Stomach (tissue), 9 donors: ENCODE measurements around the gene RTN4R. TPM values are rescaled to one million over a fixed set of nuclear protein-coding genes. Genes with fewer than 3 reads are reported as not detected.

Source experiments
- DNase-seq, 2 donors: peaks; one replicate each; pipeline versions ENCODE4 v3.0.0 to v3.0.0-alpha.2; 2013 to 2019
- H3K27ac ChIP-seq, 5 donors: fragments of 200-600 bp in 4 of 5; sonication (generic) in 4 of 5; one replicate each; pipeline ENCODE4 v1.5.1; 2013 to 2019; ENCODE audit warnings: mild to moderate bottlenecking in 1 of 5, moderate library complexity in 1 of 5
- H3K27me3 ChIP-seq, 3 donors: fragments of 200-600 bp; sonication (generic); one replicate each; pipeline ENCODE4 v1.5.1; 2017 to 2019; ENCODE audit warnings: mixed run types in 1 of 3
- H3K36me3 ChIP-seq, 4 donors: fragments of 200-600 bp; sonication (generic); 1 replicate in 3 of 4; 2 replicates in 1 of 4; pipeline ENCODE4 v1.5.1; 2016 to 2019
- H3K4me1 ChIP-seq, 4 donors: fragments of 200-600 bp; sonication (generic); one replicate each; pipeline ENCODE4 v1.5.1; 2016 to 2019
- H3K4me3 ChIP-seq, 4 donors: fragments of 200-600 bp; sonication (generic) in 3 of 4; one replicate each; pipeline ENCODE4 v1.5.1; 2016 to 2019; ENCODE audit warnings: mild to moderate bottlenecking in 1 of 4
- H3K9me3 ChIP-seq, 4 donors: fragments of 200-600 bp; sonication (generic); one replicate each; pipeline ENCODE4 v1.5.1; 2016 to 2019
- EP300 ChIP-seq: sonication (generic); formaldehyde crosslinking; IDR thresholded peaks from one replicate; pipeline ENCODE4 v1.6.1; 2017; ENCODE audit warnings: antibody characterized with exemption
- POLR2A ChIP-seq, 4 donors: fragments of 450-650 bp; IDR thresholded peaks; one replicate each; pipeline ENCODE4 v1.6.1; 2016; ENCODE audit warnings: antibody characterized with exemption in 4 of 4, control low read depth in 2 of 4, mild to moderate bottlenecking in 1 of 4, moderate library complexity in 1 of 4
- POLR2AphosphoS5 ChIP-seq, 3 donors: sonication (generic); formaldehyde crosslinking; IDR thresholded peaks; one replicate each; pipeline ENCODE4 v1.6.1; 2016; ENCODE audit warnings: antibody characterized with exemption in 3 of 3
- WGBS, 5 donors: extraction: QIAGEN DNeasy Blood & Tissue Kit in 3 of 5; methylation state at CpG; one replicate each; pipeline versions ENCODE4 v1.1.5 to v1.1.7; 2013 to 2018; 5-methylcytosine and 5-hydroxymethylcytosine counted together
- intact Hi-C: fragments of 100-400 bp; cut with DNase I; formaldehyde crosslinking; loops from one replicate; pipeline ENCODE4 v1.15.1; 2023; ENCODE audit warnings: low total_unique reads
- polyA plus RNA-seq, 3 donors: library from polyadenylated mRNA; stranded (reverse); fragments of 200-250 nt; gene quantifications; one replicate each; pipeline ENCODE4 v1.2.3, GENCODE V29; 2013
- total RNA-seq, 5 donors: library from RNA; depleted of rRNA; stranded (reverse); fragments of >200 nt; gene quantifications; one replicate each; pipeline versions ENCODE4 v1.1.0 to v1.2.3, GENCODE V29; 2014 to 2016
- TF ChIP-seq, protein P1 (sequence below), 7 experiments: fragments of 450-650 bp in 4 of 7; fragments of 200-600 bp in 3 of 7; sonication (generic) in 3 of 7; IDR thresholded peaks; one replicate each; pipeline ENCODE4 v1.5.1; 2016 to 2019; ENCODE audit warnings: antibody characterized with exemption in 7 of 7, control low read depth in 2 of 7, mild to moderate bottlenecking in 1 of 7
- donor health status: healthy with polysubstance abuse.
- donor health status: Bipolar disorder and iron deficiency.
- donor health status: healthy.

RTN4R gene
- total and polyA plus RNA-seq, 8 donors = 0.92 to 2.2 (median 1.7) TPM; not detected in 3

- intact Hi-C loops = no loop called here
- Histone ChIP-seq H3K36me3 (no peaks in the 10 kb centered on the region), H3K4me1 (peaks cover 6 to 9% (median 7%) of the 10 kb centered on the region in 4 donors), H3K9me3 (no peaks in the 10 kb centered on the region), H3K27me3 (peaks cover 0 to 9% (median 6%) of the 10 kb centered on the region in 3 donors), H3K27ac (no peak overlapping the region), H3K4me3 (no peak overlapping the region)
- WGBS, 5 donors = 67 to 82% (median 79%) methylated on average over 6 to 7 of the region's 7 CpGs
- DNase-seq = no peak
- TF ChIP-seq EP300 (no peak), POLR2AphosphoS5 (IDR thresholded peaks at IDR 0.05) (no peak), POLR2A (IDR thresholded peaks at IDR 0.05) (no peak)
- TF ChIP-seq, protein P1, sequence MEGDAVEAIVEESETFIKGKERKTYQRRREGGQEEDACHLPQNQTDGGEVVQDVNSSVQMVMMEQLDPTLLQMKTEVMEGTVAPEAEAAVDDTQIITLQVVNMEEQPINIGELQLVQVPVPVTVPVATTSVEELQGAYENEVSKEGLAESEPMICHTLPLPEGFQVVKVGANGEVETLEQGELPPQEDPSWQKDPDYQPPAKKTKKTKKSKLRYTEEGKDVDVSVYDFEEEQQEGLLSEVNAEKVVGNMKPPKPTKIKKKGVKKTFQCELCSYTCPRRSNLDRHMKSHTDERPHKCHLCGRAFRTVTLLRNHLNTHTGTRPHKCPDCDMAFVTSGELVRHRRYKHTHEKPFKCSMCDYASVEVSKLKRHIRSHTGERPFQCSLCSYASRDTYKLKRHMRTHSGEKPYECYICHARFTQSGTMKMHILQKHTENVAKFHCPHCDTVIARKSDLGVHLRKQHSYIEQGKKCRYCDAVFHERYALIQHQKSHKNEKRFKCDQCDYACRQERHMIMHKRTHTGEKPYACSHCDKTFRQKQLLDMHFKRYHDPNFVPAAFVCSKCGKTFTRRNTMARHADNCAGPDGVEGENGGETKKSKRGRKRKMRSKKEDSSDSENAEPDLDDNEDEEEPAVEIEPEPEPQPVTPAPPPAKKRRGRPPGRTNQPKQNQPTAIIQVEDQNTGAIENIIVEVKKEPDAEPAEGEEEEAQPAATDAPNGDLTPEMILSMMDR (IDR thresholded peaks at IDR 0.05) = no peak
These were observed 5.5 kb downstream of the RTN4R start for GRCh38 chr22:20262582-20263147.

GRCh38 chr22:20261848-20262581 lies 6.1 kb downstream of the RTN4R start:
- 87 to 93% (median 90%) methylated on average over 13 to 14 of the region's 14 CpGs for WGBS, 5 donors

DNA sequence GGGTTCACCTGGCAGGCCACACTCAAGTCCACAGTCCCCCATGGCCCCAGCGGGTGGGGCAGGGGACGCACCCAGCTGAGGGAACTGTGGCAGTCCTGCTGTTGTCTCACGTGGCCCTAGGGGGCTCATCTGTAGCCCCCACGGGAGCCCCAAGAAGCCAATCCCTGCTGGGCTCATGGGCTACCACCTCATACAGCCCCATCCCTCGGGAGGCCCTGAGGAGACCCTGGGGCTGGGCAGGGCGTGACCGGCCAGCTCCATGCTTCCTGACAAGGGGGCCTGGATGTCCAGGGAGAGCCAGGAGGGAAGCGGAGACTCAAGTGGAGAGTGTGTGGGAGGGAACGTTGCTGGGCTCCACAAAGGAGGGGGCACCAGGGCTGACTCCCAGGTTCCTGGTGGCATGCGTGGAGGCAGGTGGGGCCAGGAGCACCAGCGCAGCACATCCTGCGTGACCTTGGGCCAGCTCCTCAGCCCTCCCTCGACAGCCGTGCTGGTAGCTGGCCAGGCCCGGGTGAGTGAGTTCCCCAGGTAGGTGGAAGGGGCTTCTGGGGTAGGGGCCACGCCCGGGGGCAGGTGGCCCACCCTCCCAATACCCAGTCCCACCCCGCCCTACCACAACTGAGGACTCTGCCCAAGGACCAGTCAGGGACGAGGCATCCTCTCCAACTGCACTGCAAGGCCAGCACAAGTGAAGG lies 7.9 kb downstream of the RTN4R start:
- DNase-seq = no peak
- Histone ChIP-seq H3K4me3 (no peak overlapping the region), H3K36me3 (no peaks in the 10 kb centered on the region), H3K9me3 (no peaks in the 10 kb centered on the region), H3K4me1 (no peaks in the 10 kb centered on the region), H3K27me3 (no peaks in the 10 kb centered on the region), H3K27ac (no peak overlapping the region)
- TF ChIP-seq POLR2AphosphoS5 (IDR thresholded peaks at IDR 0.05) (no peak), POLR2A (IDR thresholded peaks at IDR 0.05) (no peak), EP300 (no peak)
- TF ChIP-seq, protein P1 (IDR thresholded peaks at IDR 0.05) = no peak
- 64 to 85% (median 82%) methylated on average over 7 to 19 of the region's 19 CpGs for WGBS, 5 donors
- intact Hi-C loops = no loop called here

More at GRCh38 chr22:20261848-20262581, 6.1 kb downstream of the RTN4R start:
- Histone ChIP-seq H3K9me3 (no peaks in the 10 kb centered on the region), H3K36me3 (no peaks in the 10 kb centered on the region), H3K27ac (no peak overlapping the region), H3K4me1 (peaks cover 0 to 3% (median under 1%) of the 10 kb centered on the region in 4 donors), H3K27me3 (peaks cover 0 to 3% (median 0%) of the 10 kb centered on the region in 3 donors), H3K4me3 (no peak overlapping the region)
- DNase-seq = no peak
- TF ChIP-seq POLR2A (IDR thresholded peaks at IDR 0.05) (no peak), EP300 (no peak), POLR2AphosphoS5 (IDR thresholded peaks at IDR 0.05) (no peak)
- TF ChIP-seq, protein P1 (IDR thresholded peaks at IDR 0.05) = no peak
- intact Hi-C loops = no loop called here

DNA sequence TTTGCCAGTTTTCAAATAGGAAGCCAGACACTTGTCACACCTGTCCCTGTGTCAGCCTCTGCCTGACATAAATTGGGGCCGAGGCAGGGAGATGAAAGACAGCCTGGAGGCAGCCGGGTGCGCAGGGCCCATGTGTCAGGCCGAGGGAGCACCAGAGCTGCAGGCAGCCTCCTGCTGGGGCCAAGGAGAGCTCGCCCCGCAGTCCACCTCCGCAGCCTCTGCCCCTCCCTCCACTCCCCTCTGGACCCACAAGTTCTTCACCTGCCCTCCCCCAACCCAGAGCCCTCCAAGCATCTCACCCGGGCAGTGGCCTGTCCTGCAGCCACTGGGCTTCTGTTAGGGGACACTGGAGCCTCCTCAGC lies 8.8 kb downstream of the RTN4R start:
- no peak for DNase-seq
- intact Hi-C loops = no loop called here
- Histone ChIP-seq H3K9me3 (no peaks in the 10 kb centered on the region), H3K4me3 (no peak overlapping the region), H3K27ac (no peak overlapping the region), H3K4me1 (no peaks in the 10 kb centered on the region), H3K27me3 (no peaks in the 10 kb centered on the region), H3K36me3 (no peaks in the 10 kb centered on the region)
- 89 to 97% (median 93%) methylated on average over 6 to 8 of the region's 8 CpGs for WGBS, 5 donors
- TF ChIP-seq, protein P1 (IDR thresholded peaks at IDR 0.05) = no peak
- TF ChIP-seq EP300 (no peak), POLR2AphosphoS5 (IDR thresholded peaks at IDR 0.05) (no peak), POLR2A (IDR thresholded peaks at IDR 0.05) (no peak)
